H1 (cell line): ENCODE results near the gene RAB36. TPM values are rescaled to one million over a fixed set of nuclear protein-coding genes. Genes with fewer than 3 reads are reported as not detected.

Source experiments
- CTCF ChIA-PET: fragments of 300-600 bp; sonication (Branson Sonifier 250); formaldehyde crosslinking; loops from one replicate; lab custom pipeline; 2021; ENCODE audit not compliant: partially characterized antibody; lab: Charles Lee
- POLR2A ChIA-PET: fragments of 300-600 bp; sonication (Branson Sonifier 250); formaldehyde crosslinking; loops from one replicate; lab custom pipeline; 2021; ENCODE audit warnings: inconsistent platforms; ENCODE audit not compliant: partially characterized antibody; lab: Charles Lee
- DNase-seq, 2 experiments: peaks; one replicate each; pipeline versions ENCODE4 v3.0.0 to v3.0.0-alpha.2; 2010 to 2022; ENCODE audit warnings: low spot score in 2 of 2, low read depth in 1 of 2, mixed read lengths in 1 of 2
- FAIRE-seq: peaks from 2 replicates; lab custom pipeline; 2011; peaks lifted over from hg19 to GRCh38; lab: Jason Lieb, UNC
- H2AFZ ChIP-seq: 2 replicates; pipeline ENCODE4 v1.8.1; 2012; ENCODE audit warnings: low read length, inconsistent platforms
- H2AK5ac ChIP-seq: 2 replicates; pipeline ENCODE4 v1.6.1; 2013; ENCODE audit warnings: low read depth, low read length
- H2BK120ac ChIP-seq: replicated peaks from 2 replicates; pipeline ENCODE3; 2013; ENCODE audit warnings: low read depth, low read length, inconsistent platforms
- H2BK12ac ChIP-seq: 2 replicates; pipeline ENCODE4 v1.6.1; 2013; ENCODE audit warnings: low read depth, low read length
- H2BK15ac ChIP-seq: 2 replicates; pipeline ENCODE4 v1.6.1; 2013; ENCODE audit warnings: low read length
- H2BK20ac ChIP-seq: 2 replicates; pipeline ENCODE4 v1.6.1; 2013; ENCODE audit warnings: low read length
- H2BK5ac ChIP-seq: 2 replicates; pipeline ENCODE4 v1.6.1; 2013; ENCODE audit warnings: low read depth, low read length
- H3K14ac ChIP-seq: 2 replicates; pipeline ENCODE4 v1.6.1; 2013; ENCODE audit warnings: inconsistent platforms; ENCODE audit not compliant: insufficient read length
- H3K18ac ChIP-seq: 2 replicates; pipeline ENCODE4 v1.6.1; 2013; ENCODE audit warnings: low read length; ENCODE audit errors: extremely low read depth
- H3K23ac ChIP-seq: 2 replicates; pipeline ENCODE4 v1.6.1; 2013; ENCODE audit warnings: inconsistent platforms; ENCODE audit not compliant: insufficient read length
- H3K23me2 ChIP-seq: 2 replicates; pipeline ENCODE4 v1.6.1; 2013; ENCODE audit warnings: low read depth, low read length
- H3K27ac ChIP-seq: 2 replicates; pipeline ENCODE4 v1.6.1; 2011; ENCODE audit warnings: low read depth, low read length, inconsistent platforms
- H3K27me3 ChIP-seq, 4 experiments: replicated peaks in 1 of 4; 1 replicate in 1 of 4; 2 replicates in 3 of 4; pipeline versions ENCODE4 v1.6.1 to v1.8.1; 2011 to 2013; ENCODE audit warnings: low read length in 3 of 4, mild to moderate bottlenecking in 3 of 4, inconsistent platforms in 2 of 4, mixed read lengths in 2 of 4, moderate library complexity in 1 of 4; ENCODE audit not compliant: control insufficient read depth in 3 of 4, insufficient read depth in 3 of 4; ENCODE audit errors: extremely low read depth in 1 of 4
- H3K36me3 ChIP-seq, 4 experiments: 2 replicates each; pipeline versions ENCODE4 v1.6.1 to v1.8.1; 2011 to 2013; ENCODE audit warnings: mild to moderate bottlenecking in 4 of 4, low read length in 3 of 4, moderate library complexity in 2 of 4, control low read depth in 1 of 4, inconsistent platforms in 1 of 4; ENCODE audit not compliant: insufficient read depth in 4 of 4, control insufficient read depth in 2 of 4
- H3K4ac ChIP-seq: replicated peaks from 2 replicates; pipeline ENCODE3; 2013; ENCODE audit warnings: low read length, low read depth, mixed read lengths, inconsistent platforms; ENCODE audit not compliant: insufficient read length
- H3K4me1 ChIP-seq, 4 experiments: replicated peaks in 1 of 4; 1 replicate in 1 of 4; 2 replicates in 3 of 4; pipeline versions ENCODE4 v1.6.1 to v1.8.1; 2011 to 2013; ENCODE audit warnings: low read length in 3 of 4, inconsistent platforms in 2 of 4, mixed read lengths in 1 of 4; ENCODE audit not compliant: insufficient read depth in 4 of 4, control insufficient read depth in 3 of 4
- H3K4me2 ChIP-seq, 2 experiments: 2 replicates each; pipeline versions ENCODE4 v1.6.1 to v1.8.1; 2011 to 2013; ENCODE audit warnings: low read depth in 2 of 2, low read length in 2 of 2, control low read depth in 1 of 2, inconsistent platforms in 1 of 2, mild to moderate bottlenecking in 1 of 2; ENCODE audit not compliant: insufficient read depth in 1 of 2
- H3K4me3 ChIP-seq, 4 experiments: fragments of 200-600, 300-600 bp in 1 of 4; sonication (generic), shearing (Covaris generic), sonication (Bioruptor Twin) in 1 of 4; 2 replicates each; pipeline versions ENCODE4 v1.5.1 to v1.8.1; 2011 to 2016; ENCODE audit warnings: low read length in 4 of 4, low read depth in 3 of 4, control low read depth in 2 of 4, inconsistent platforms in 2 of 4, mild to moderate bottlenecking in 2 of 4, mixed read lengths in 1 of 4, moderate library complexity in 1 of 4; ENCODE audit not compliant: insufficient read depth in 2 of 4; ENCODE audit errors: extremely low read depth in 1 of 4
- H3K56ac ChIP-seq: replicated peaks from 2 replicates; pipeline ENCODE3; 2013; ENCODE audit warnings: low read depth, mild to moderate bottlenecking, mixed read lengths, low read length, inconsistent platforms; ENCODE audit not compliant: insufficient read length
- H3K79me1 ChIP-seq: 2 replicates; pipeline ENCODE4 v1.6.1; 2013; ENCODE audit warnings: low read depth, low read length, control low read depth
- H3K79me2 ChIP-seq, 2 experiments: 2 replicates each; pipeline versions ENCODE4 v1.6.1 to v1.8.1; 2012 to 2013; ENCODE audit warnings: low read length in 2 of 2, mild to moderate bottlenecking in 2 of 2, inconsistent platforms in 1 of 2; ENCODE audit not compliant: insufficient read depth in 2 of 2, control insufficient read depth in 1 of 2
- H3K9ac ChIP-seq, 4 experiments: replicated peaks in 1 of 4; 1 replicate in 1 of 4; 2 replicates in 3 of 4; pipeline versions ENCODE4 v1.6.1 to v1.8.1; 2011 to 2013; ENCODE audit warnings: low read depth in 3 of 4, low read length in 3 of 4, control low read depth in 2 of 4, mild to moderate bottlenecking in 2 of 4, moderate library complexity in 2 of 4, inconsistent platforms in 1 of 4; ENCODE audit errors: extremely low read depth in 1 of 4
- H3K9me3 ChIP-seq, 2 experiments: 2 replicates each; pipeline versions ENCODE4 v1.6.1 to v1.8.1; 2012 to 2013; ENCODE audit warnings: mild to moderate bottlenecking in 2 of 2, moderate library complexity in 2 of 2, control low read depth in 1 of 2, inconsistent platforms in 1 of 2, low read depth in 1 of 2, low read length in 1 of 2, mixed read lengths in 1 of 2; ENCODE audit not compliant: insufficient read depth in 2 of 2
- H4K20me1 ChIP-seq, 2 experiments: replicated peaks in 1 of 2; 2 replicates each; pipeline versions ENCODE3 to v1.8.1; 2011 to 2013; ENCODE audit warnings: inconsistent platforms in 2 of 2, low read length in 2 of 2, mild to moderate bottlenecking in 1 of 2; ENCODE audit not compliant: insufficient read depth in 2 of 2, control insufficient read depth in 1 of 2
- H4K5ac ChIP-seq: 2 replicates; pipeline ENCODE4 v1.6.1; 2013; ENCODE audit warnings: low read length, low read depth, mixed read lengths, inconsistent platforms; ENCODE audit not compliant: insufficient read length
- H4K8ac ChIP-seq: 2 replicates; pipeline ENCODE4 v1.8.0; 2013; ENCODE audit warnings: mild to moderate bottlenecking, moderate library complexity, low read length, inconsistent platforms; ENCODE audit not compliant: insufficient read depth; ENCODE audit errors: extremely low read depth
- H4K91ac ChIP-seq: replicated peaks from 2 replicates; pipeline ENCODE3; 2013; ENCODE audit warnings: low read length, mixed read lengths, inconsistent platforms; ENCODE audit not compliant: insufficient read length
- BCL11A ChIP-seq, 2 experiments: IDR thresholded peaks; one replicate each; pipeline ENCODE4 v1.6.1; 2011; ENCODE audit warnings: low read depth in 2 of 2, low read length in 2 of 2, mild to moderate bottlenecking in 2 of 2
- HDAC2 ChIP-seq, 2 experiments: fragments of 300-600 bp in 1 of 2; sonication (generic) in 1 of 2; IDR thresholded peaks; 2 replicates each; pipeline ENCODE4 v1.6.1; 2011 to 2012; ENCODE audit warnings: low read depth in 2 of 2, low read length in 2 of 2, mild to moderate bottlenecking in 2 of 2, moderate library complexity in 2 of 2, borderline replicate concordance in 1 of 2, inconsistent platforms in 1 of 2
- JUN ChIP-seq: IDR thresholded peaks from 2 replicates; pipeline ENCODE4 v1.6.1; 2011; ENCODE audit warnings: low read depth, mild to moderate bottlenecking, improper control_type of control experiment, low read length
- KDM1A ChIP-seq: fragments of 200-600, 300-600 bp; sonication (generic); IDR thresholded peaks from 2 replicates; pipeline ENCODE4 v1.7.1; 2016; ENCODE audit warnings: mild to moderate bottlenecking, low read length, borderline replicate concordance
- POLR2A ChIP-seq, 2 experiments: IDR thresholded peaks; 1 replicate in 1 of 2; 2 replicates in 1 of 2; pipeline ENCODE4 v1.6.1; 2011; ENCODE audit warnings: low read depth in 2 of 2, low read length in 2 of 2, mild to moderate bottlenecking in 2 of 2; ENCODE audit errors: control extremely low read depth in 1 of 2
- SIX5 ChIP-seq: IDR thresholded peaks from 2 replicates; pipeline ENCODE4 v1.6.1; 2011; ENCODE audit warnings: mild to moderate bottlenecking, low read depth, low read length
- TAF7 ChIP-seq: optimal IDR thresholded peaks from 2 replicates; pipeline ENCODE3; 2011; ENCODE audit warnings: low read depth, mild to moderate bottlenecking, inconsistent platforms, low read length, moderate library complexity, borderline replicate concordance
- WGBS, 2 experiments: shearing (Covaris generic) in 1 of 2; methylation state at CpG; one replicate each; pipeline versions ENCODE4 v1.1.6 to v1.1.7; 2013 to 2015; ENCODE audit warnings: low lambda C conversion rate in 2 of 2, mixed read lengths in 2 of 2, inconsistent platforms in 1 of 2, low coverage in 1 of 2, missing lambda C conversion rate in 1 of 2; ENCODE audit not compliant: insufficient replicate concordance in 2 of 2, insufficient coverage in 1 of 2, insufficient read length in 1 of 2; ENCODE audit errors: extremely low coverage in 1 of 2, missing lambda C conversion rate in 1 of 2; 5-methylcytosine and 5-hydroxymethylcytosine counted together
- polyA plus RNA-seq, 7 experiments: library from polyadenylated mRNA; depleted of rRNA in 3 of 7; stranded (reverse) in 5 of 7; unstranded in 2 of 7; fragments of >200 nt in 5 of 7; fragments of 200-250 nt in 2 of 7; gene quantifications; 1 replicate in 5 of 7; 2 replicates in 1 of 7; 4 replicates in 1 of 7; pipeline versions ENCODE4 v1.2.1 to v1.2.3, GENCODE V29; 2011 to 2013; ENCODE audit warnings: missing spikeins in 2 of 7, mixed read lengths in 2 of 7
- total RNA-seq: library from RNA; stranded (reverse); fragmentation: NEBNext Ultra II Directional; extraction: Animal tissue kit (Norgen Biotek cat#: 25700); gene quantifications from 2 replicates; pipeline ENCODE4 v1.2.1, GENCODE V29; 2021
- TF ChIP-seq, protein P1 (sequence below): IDR thresholded peaks from 2 replicates; pipeline ENCODE4 v1.6.1; 2012; ENCODE audit warnings: inconsistent platforms

The RAB36 gene
- total and polyA plus RNA-seq, 2 of the 8 experiments (the other 6 are each of a cell fraction or from before 2014, with no cell fraction given), result 1.0 to 1.5 TPM

DNA sequence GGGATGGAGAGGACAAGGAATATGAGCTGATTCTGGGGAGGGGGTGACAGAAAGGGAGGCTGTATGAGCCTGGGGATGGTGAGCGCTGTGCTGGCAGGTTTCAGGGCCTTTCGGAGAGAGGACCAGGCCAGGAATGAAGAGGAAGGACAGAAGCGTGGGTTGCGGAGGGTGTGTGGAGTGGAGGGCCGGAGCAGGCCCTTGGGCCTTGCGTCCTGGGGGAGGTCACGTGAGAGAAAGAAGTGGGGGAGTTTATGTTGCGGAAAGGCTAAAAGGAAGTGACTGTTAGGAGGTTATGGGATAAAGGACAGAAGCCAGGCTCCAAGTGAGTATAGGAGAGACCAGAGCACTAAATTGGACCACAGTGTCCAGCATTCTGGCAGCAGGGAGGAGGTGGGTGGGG is 52.6 kb downstream of the RAB36 start:
- Histone ChIP-seq H4K20me1 (peaks cover 20 to 43% of the 10 kb centered on the region in 2 experiments), H2AFZ (no peak overlapping the region), H3K36me3 (no peaks in the 10 kb centered on the region), H3K14ac (no peak overlapping the region), H2BK5ac (peak overlapping the region; percentile 27), H4K91ac (no peak overlapping the region), H3K56ac (no peak overlapping the region), H3K23me2 (no peaks in the 10 kb centered on the region), H4K5ac (no peak overlapping the region), H3K23ac (no peak overlapping the region), H3K4me2 (no peak overlapping the region), H2BK20ac (no peak overlapping the region), H2BK120ac (no peak overlapping the region), H3K18ac (no peak overlapping the region), H3K4me1 (peaks cover 0 to 14% (median 3%) of the 10 kb centered on the region in 4 experiments; a peak in 3 of 7 replicates), H2AK5ac (no peak overlapping the region), H2BK12ac (no peak overlapping the region), H3K9ac (no peak overlapping the region), H4K8ac (no peak overlapping the region; the same call in 1 of the 2 replicates), H3K79me2 (peaks cover 13 to 93% of the 10 kb centered on the region in 2 experiments), H2BK15ac (no peak overlapping the region), H3K27ac (no peak overlapping the region), H3K79me1 (peaks cover 30% of the 10 kb centered on the region), H3K27me3 (no peaks in the 10 kb centered on the region), H3K9me3 (no peaks in the 10 kb centered on the region), H3K4me3 (no peak overlapping the region), H3K4ac (no peak overlapping the region)
- TF ChIP-seq KDM1A, result no peak
- TF ChIP-seq, protein P1, sequence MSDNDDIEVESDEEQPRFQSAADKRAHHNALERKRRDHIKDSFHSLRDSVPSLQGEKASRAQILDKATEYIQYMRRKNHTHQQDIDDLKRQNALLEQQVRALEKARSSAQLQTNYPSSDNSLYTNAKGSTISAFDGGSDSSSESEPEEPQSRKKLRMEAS, result no peak
- no peak for TF ChIP-seq POLR2A (IDR thresholded peaks at IDR 0.05; ENCODE audit: control extremely low read depth in 1 of 2, low read depth in 2 of 2, low read length in 2 of 2)
- no peak for TF ChIP-seq HDAC2 (IDR thresholded peaks at IDR 0.05; ENCODE audit: borderline replicate concordance in 1 of 2, low read depth in 2 of 2, low read length in 2 of 2)
- TF ChIP-seq JUN, result no peak
- no peak for TF ChIP-seq TAF7
- TF ChIP-seq SIX5, result no peak
- TF ChIP-seq BCL11A (IDR thresholded peaks at IDR 0.05; ENCODE audit: low read depth in 2 of 2, low read length in 2 of 2), result no peak
- FAIRE-seq (no peak), DNase-seq (no peak)
- 94% methylated on average over 8 of the region's 8 CpGs; no CpG with 5 or more reads in 1 of the 2 experiments for WGBS, 2 experiments
- CTCF ChIA-PET, result interaction anchor here (0.6 to 0.9 kb wide), 3 partner anchors 14 to 42 kb away, joined by 3 read pairs; no protein-coding TSS in a partner anchor
- POLR2A ChIA-PET, result interaction anchor here (0.9 kb wide), 1 partner anchor 14 kb away, joined by 4 read pairs; no protein-coding TSS in a partner anchor
